Aorta (tissue), 5 donors: ENCODE results near the gene VEPH1. TPM values are rescaled to one million over a fixed set of nuclear protein-coding genes. Genes with fewer than 3 reads are reported as not detected.

ENCODE experiments used
- ATAC-seq: fragments of 200-7000 bp; cut with Tn5 transposase; one replicate; pipeline ENCODE4 v1.9.1; 2022; ENCODE audit warnings: moderate library complexity; ENCODE audit not compliant: low FRiP score
- DNase-seq, 2 donors: peaks; one replicate each; pipeline ENCODE4 v3.0.0-alpha.2; 2020
- H3K27ac ChIP-seq, 2 donors: one replicate each; pipeline ENCODE4 v1.5.1; 2013; ENCODE audit warnings: low read length in 2 of 2, mild to moderate bottlenecking in 2 of 2, moderate library complexity in 2 of 2, control low read depth in 1 of 2, inconsistent platforms in 1 of 2, low read depth in 1 of 2
- H3K27me3 ChIP-seq, 2 donors: one replicate each; pipeline ENCODE4 v1.6.1; 2013; ENCODE audit warnings: control low read depth in 1 of 2, low read length in 1 of 2, mild to moderate bottlenecking in 1 of 2, moderate library complexity in 1 of 2; ENCODE audit not compliant: insufficient read depth in 2 of 2, control insufficient read depth in 1 of 2
- H3K36me3 ChIP-seq, 2 donors: one replicate each; pipeline ENCODE4 v1.6.1; 2013; ENCODE audit warnings: control low read depth in 1 of 2, low read length in 1 of 2, mild to moderate bottlenecking in 1 of 2; ENCODE audit not compliant: insufficient read depth in 2 of 2, control insufficient read depth in 1 of 2
- H3K4me1 ChIP-seq, 2 donors: one replicate each; pipeline ENCODE4 v1.6.1; 2013; ENCODE audit warnings: low read length in 2 of 2, control low read depth in 1 of 2, mild to moderate bottlenecking in 1 of 2, moderate library complexity in 1 of 2; ENCODE audit not compliant: insufficient read depth in 2 of 2, control insufficient read depth in 1 of 2
- H3K4me3 ChIP-seq, 2 donors: one replicate each; pipeline ENCODE4 v1.5.1; 2013; ENCODE audit warnings: low read length in 2 of 2, control low read depth in 1 of 2, mild to moderate bottlenecking in 1 of 2
- H3K9me3 ChIP-seq: one replicate; pipeline ENCODE4 v1.6.1; 2013; ENCODE audit warnings: mild to moderate bottlenecking, low read length; ENCODE audit not compliant: control insufficient read depth
- WGBS, 2 donors: extraction: QIAGEN DNeasy Blood & Tissue Kit; methylation state at CpG; one replicate each; pipeline ENCODE4 v1.1.7; 2013; 5-methylcytosine and 5-hydroxymethylcytosine counted together
- intact Hi-C, 2 donors: fragments of 100-400 bp; cut with DNase I; formaldehyde crosslinking; loops; one replicate each; pipeline versions ENCODE4 v1.14.2 to v1.15.0; 2022
- polyA plus RNA-seq, 2 donors: library from polyadenylated mRNA; stranded (reverse); fragments of 200-250 nt; gene quantifications; one replicate each; pipeline ENCODE4 v1.2.3, GENCODE V29; 2013
- total RNA-seq, 2 donors: library from RNA; stranded (reverse); fragmentation: NEBNext Ultra II Directional; extraction: Animal tissue kit (Norgen Biotek cat#: 25700); gene quantifications; one replicate each; pipeline ENCODE4 v1.2.1, GENCODE V29; 2021
- donor health status: healthy with polysubstance abuse.
- donor health status: Bipolar disorder and iron deficiency.
- donor health status: DM: no; HTN: no; CAD: no.
- donor health status: DM: no; HTN: no; CAD: no.
- donor health status: DM: yes; HTN: yes; CAD: no.

The VEPH1 gene
- total and polyA plus RNA-seq, 4 donors: 0.77 to 0.81 TPM; not detected in 2

GRCh38 chr3:157280786-157281185, 222.4 kb downstream of the VEPH1 start:
- Histone ChIP-seq H3K9me3 (no peaks in the 10 kb centered on the region), H3K4me3 (no peak overlapping the region), H3K4me1 (no peaks in the 10 kb centered on the region), H3K36me3 (no peaks in the 10 kb centered on the region), H3K27ac (no peak overlapping the region), H3K27me3 (no peaks in the 10 kb centered on the region)
- 77 to 81% methylated on average over 2 of the region's 2 CpGs for WGBS, 2 donors
- ATAC-seq (no peak), DNase-seq (no peak)
- intact Hi-C loops: no loop called here

GRCh38 chr3:157280354-157280753, 222.9 kb downstream of the VEPH1 start:
- Histone ChIP-seq H3K9me3 (no peaks in the 10 kb centered on the region), H3K4me3 (no peak overlapping the region), H3K4me1 (no peaks in the 10 kb centered on the region), H3K27me3 (no peaks in the 10 kb centered on the region), H3K36me3 (no peaks in the 10 kb centered on the region), H3K27ac (no peak overlapping the region)
- DNase-seq (no peak), ATAC-seq (no peak)
- intact Hi-C loops: no loop called here

GRCh38 chr3:157279237-157279636, 224.0 kb downstream of the VEPH1 start:
- H3K36me3 ChIP-seq: no peaks in the 10 kb centered on the region
- DNase-seq (no peak), ATAC-seq (no peak)
- no peaks in the 10 kb centered on the region for H3K27me3 ChIP-seq
- H3K9me3 ChIP-seq: no peaks in the 10 kb centered on the region
- intact Hi-C loops: no loop called here
- no peak overlapping the region for H3K27ac ChIP-seq
- no peaks in the 10 kb centered on the region for H3K4me1 ChIP-seq
- H3K4me3 ChIP-seq: no peak overlapping the region
- 97% methylated on average over 1 of the region's 1 CpG for WGBS, 2 donors

- ATAC-seq: no peak
- whole genome bisulfite sequencing, 2 donors: 76 to 95% methylated on average over 3 of the region's 3 CpGs
- H3K4me3 ChIP-seq: no peak overlapping the region
- no peaks in the 10 kb centered on the region for H3K27me3 ChIP-seq
- H3K4me1 ChIP-seq: no peaks in the 10 kb centered on the region
- intact Hi-C loops: no loop called here
- no peak overlapping the region for H3K27ac ChIP-seq
- no peak for DNase-seq
- no peaks in the 10 kb centered on the region for H3K9me3 ChIP-seq
- no peaks in the 10 kb centered on the region for H3K36me3 ChIP-seq
Observed at GRCh38 chr3:157276801-157277200, 226.4 kb downstream of the VEPH1 start.

GRCh38 chr3:157275832-157276231, 227.4 kb downstream of the VEPH1 start:
- H3K27me3 ChIP-seq: no peaks in the 10 kb centered on the region
- no peaks in the 10 kb centered on the region for H3K36me3 ChIP-seq
- H3K4me3 ChIP-seq: no peak overlapping the region
- H3K4me1 ChIP-seq: no peaks in the 10 kb centered on the region
- WGBS, 2 donors: 52 to 59% methylated on average over 2 of the region's 2 CpGs
- DNase-seq (no peak), ATAC-seq (no peak)
- intact Hi-C loops: no loop called here
- H3K27ac ChIP-seq: no peak overlapping the region
- H3K9me3 ChIP-seq: no peaks in the 10 kb centered on the region

- Histone ChIP-seq H3K36me3 (no peaks in the 10 kb centered on the region), H3K4me3 (no peak overlapping the region), H3K9me3 (no peaks in the 10 kb centered on the region), H3K27ac (no peak overlapping the region), H3K27me3 (no peaks in the 10 kb centered on the region), H3K4me1 (no peaks in the 10 kb centered on the region)
- no peak for ATAC-seq
- no peak for DNase-seq
- intact Hi-C loops: no loop called here
- WGBS, 2 donors: 60 to 70% methylated on average over 2 of the region's 2 CpGs
Observed at GRCh38 chr3:157274644-157275137, 228.5 kb downstream of the VEPH1 start.

GRCh38 chr3:157271283-157271882, 231.8 kb downstream of the VEPH1 start:
- Histone ChIP-seq H3K9me3 (no peaks in the 10 kb centered on the region), H3K36me3 (no peaks in the 10 kb centered on the region), H3K27ac (no peak overlapping the region), H3K4me3 (no peak overlapping the region), H3K27me3 (no peaks in the 10 kb centered on the region), H3K4me1 (no peaks in the 10 kb centered on the region)
- ATAC-seq (no peak), DNase-seq (no peak)
- intact Hi-C loops: no loop called here
- WGBS, 2 donors: 89 to 91% methylated on average over 8 of the region's 8 CpGs

GRCh38 chr3:157268026-157268425, 235.2 kb downstream of the VEPH1 start:
- no peaks in the 10 kb centered on the region for H3K36me3 ChIP-seq
- no peaks in the 10 kb centered on the region for H3K4me1 ChIP-seq
- H3K9me3 ChIP-seq: no peaks in the 10 kb centered on the region
- DNase-seq (no peak), ATAC-seq (no peak)
- H3K27me3 ChIP-seq: no peaks in the 10 kb centered on the region
- H3K4me3 ChIP-seq: no peak overlapping the region
- H3K27ac ChIP-seq: no peak overlapping the region
- 84 to 90% methylated on average over 2 of the region's 2 CpGs for WGBS, 2 donors
- intact Hi-C loops: no loop called here

- DNase-seq (no peak), ATAC-seq (no peak)
- intact Hi-C loops: no loop called here
- no peaks in the 10 kb centered on the region for H3K36me3 ChIP-seq
- no peaks in the 10 kb centered on the region for H3K4me1 ChIP-seq
- WGBS, 2 donors: 73 to 86% methylated on average over 1 of the region's 1 CpG
- no peak overlapping the region for H3K4me3 ChIP-seq
- no peaks in the 10 kb centered on the region for H3K9me3 ChIP-seq
- no peaks in the 10 kb centered on the region for H3K27me3 ChIP-seq
- H3K27ac ChIP-seq: no peak overlapping the region
Observed at GRCh38 chr3:157265931-157266330, 237.3 kb downstream of the VEPH1 start.
